HepG2 (cell line): Measurements from ENCODE around the gene IMPDH1. TPM values are rescaled to one million over a fixed set of nuclear protein-coding genes. Genes with fewer than 3 reads are reported as not detected.

Experiments used
- ATAC-seq: fragments of 200-7000 bp; cut with Tn5 transposase; 3 replicates; pipeline ENCODE4 v1.9.1; 2020; ENCODE audit warnings: mild to moderate bottlenecking, moderate library complexity
- BruUV-seq: library from RNA; stranded (reverse); fragments of 400-500 nt; replicated peaks from 2 replicates; lab custom pipeline; 2021; lab: Mats Ljungman, UMichigan
- CTCF ChIA-PET: fragments of 300-600 bp; formaldehyde crosslinking; extraction: SDS; loops from one replicate; lab custom pipeline; 2021; ENCODE audit warnings: low total read pairs, inconsistent platforms, low intra/inter-chr PET ratio; lab: Yijun Ruan, JAX
- POLR2A ChIA-PET: fragments of 350-600 bp; sonication (Branson Sonifier 250); formaldehyde crosslinking; loops from one replicate; lab custom pipeline; 2020; ENCODE audit warnings: antibody characterized with exemption, inconsistent platforms; lab: Yijun Ruan, JAX
- DNase-seq: peaks from one replicate; pipeline ENCODE4 v3.0.0-alpha.2; 2015; ENCODE audit warnings: low spot score
- FAIRE-seq: peaks from 3 replicates; lab custom pipeline; 2011; peaks lifted over from hg19 to GRCh38; lab: Jason Lieb, UNC
- H2AFZ ChIP-seq: one replicate; pipeline ENCODE4 v1.6.1; 2011; ENCODE audit warnings: low read length, inconsistent platforms
- H3K27ac ChIP-seq: fragments of 300-600 bp; 3 replicates; pipeline ENCODE4 v1.8.0; 2011; ENCODE audit warnings: mixed run types, mild to moderate bottlenecking, mixed read lengths, low read length, inconsistent platforms; ENCODE audit not compliant: insufficient read depth; ENCODE audit errors: extremely low read length
- H3K27me3 ChIP-seq, 2 experiments: fragments of 200-600 bp in 1 of 2; 2 replicates in 1 of 2; 3 replicates in 1 of 2; pipeline versions ENCODE4 v1.6.0 to v1.8.0; 2011; ENCODE audit warnings: low read length in 2 of 2, mild to moderate bottlenecking in 2 of 2, moderate library complexity in 2 of 2, inconsistent platforms in 1 of 2; ENCODE audit not compliant: insufficient read depth in 2 of 2, control insufficient read depth in 1 of 2
- H3K36me3 ChIP-seq, 2 experiments: fragments of 200-600 bp in 1 of 2; replicated peaks in 1 of 2; 2 replicates in 1 of 2; 3 replicates in 1 of 2; pipeline versions ENCODE4 v1.5.1 to v1.8.0; 2011; ENCODE audit warnings: low read length in 2 of 2, inconsistent platforms in 1 of 2; ENCODE audit not compliant: insufficient read depth in 2 of 2, control insufficient read depth in 1 of 2
- H3K4me1 ChIP-seq: 2 replicates; pipeline ENCODE4 v1.5.1; 2012; ENCODE audit warnings: low read length, inconsistent platforms; ENCODE audit not compliant: insufficient read depth
- H3K4me2 ChIP-seq: 2 replicates; pipeline ENCODE4 v1.6.0; 2011; ENCODE audit warnings: low read depth, low read length, inconsistent platforms
- H3K4me3 ChIP-seq, 3 experiments: fragments of 200-600 bp in 1 of 3; sonication (generic), shearing (Covaris generic) in 1 of 3; replicated peaks in 1 of 3; 2 replicates each; pipeline ENCODE4 v1.5.1; 2011 to 2016; ENCODE audit warnings: low read length in 3 of 3, inconsistent platforms in 2 of 3, low read depth in 2 of 3, mild to moderate bottlenecking in 2 of 3, control low read depth in 1 of 3, mixed read lengths in 1 of 3; ENCODE audit not compliant: insufficient read depth in 1 of 3
- H3K79me2 ChIP-seq: one replicate; pipeline ENCODE4 v1.6.1; 2011; ENCODE audit warnings: low read length, inconsistent platforms; ENCODE audit not compliant: insufficient read depth
- H3K9ac ChIP-seq: 2 replicates; pipeline ENCODE4 v1.6.0; 2011; ENCODE audit warnings: mild to moderate bottlenecking, low read depth, low read length, inconsistent platforms; ENCODE audit not compliant: insufficient read depth
- H3K9me3 ChIP-seq: 2 replicates; pipeline ENCODE4 v1.5.1; 2012; ENCODE audit warnings: mild to moderate bottlenecking, low read length
- H4K20me1 ChIP-seq: 2 replicates; pipeline ENCODE4 v1.6.0; 2011; ENCODE audit warnings: inconsistent platforms, mild to moderate bottlenecking, low read length, moderate library complexity; ENCODE audit not compliant: insufficient read depth
- HIVEP1 ChIP-seq: sonication (generic); formaldehyde crosslinking; IDR thresholded peaks from 2 replicates; pipeline ENCODE4 v1.4.0; 2020; ENCODE audit warnings: mild to moderate bottlenecking, missing genetic modification reagents
- HNRNPL ChIP-seq: fragments of 200-400 bp; formaldehyde crosslinking; IDR thresholded peaks from 2 replicates; pipeline ENCODE4 v1.6.1; 2017; ENCODE audit warnings: mild to moderate bottlenecking, low read depth, low read length
- KMT2B ChIP-seq: IDR thresholded peaks from 2 replicates; pipeline ENCODE4 v1.6.1; 2016; ENCODE audit warnings: missing genetic modification reagents, missing compliant biosample characterization
- MEF2D ChIP-seq: sonication (generic); formaldehyde crosslinking; IDR thresholded peaks from 2 replicates; pipeline ENCODE4 v1.5.1; 2020; ENCODE audit warnings: mild to moderate bottlenecking, missing genetic modification reagents
- NFYB ChIP-seq: sonication (generic); formaldehyde crosslinking; IDR thresholded peaks from 2 replicates; pipeline ENCODE4 v1.4.0; 2020; ENCODE audit warnings: missing genetic modification reagents
- PHB2 ChIP-seq: fragments of 450-650 bp; IDR thresholded peaks from 2 replicates; pipeline ENCODE4 v1.6.1; 2018; ENCODE audit not compliant: partially characterized antibody
- SALL1 ChIP-seq: sonication (generic); formaldehyde crosslinking; IDR thresholded peaks from 2 replicates; pipeline ENCODE4 v1.8.0; 2022; ENCODE audit warnings: mild to moderate bottlenecking, missing genetic modification reagents
- YEATS4 ChIP-seq: sonication (generic); formaldehyde crosslinking; IDR thresholded peaks from 2 replicates; pipeline ENCODE4 v1.4.0; 2020; ENCODE audit warnings: missing genetic modification reagents, borderline replicate concordance
- ZIK1 ChIP-seq: sonication (generic); formaldehyde crosslinking; IDR thresholded peaks from 2 replicates; pipeline ENCODE4 v1.5.0; 2020; ENCODE audit warnings: mild to moderate bottlenecking, low read depth, missing genetic modification reagents, borderline replicate concordance
- ZNF552 ChIP-seq: sonication (generic); formaldehyde crosslinking; IDR thresholded peaks from 2 replicates; pipeline ENCODE4 v1.9.0; 2022; ENCODE audit warnings: missing genetic modification reagents, mild to moderate bottlenecking, borderline replicate concordance
- ZNF609 ChIP-seq: sonication (generic); formaldehyde crosslinking; IDR thresholded peaks from 2 replicates; pipeline ENCODE4 v1.4.0; 2020; ENCODE audit warnings: mild to moderate bottlenecking, missing genetic modification reagents, borderline replicate concordance
- WGBS: methylation state at CpG from one replicate; pipeline ENCODE4 v1.1.6; 2017; ENCODE audit warnings: low lambda C conversion rate; 5-methylcytosine and 5-hydroxymethylcytosine counted together
- in situ Hi-C: cut with HindIII; loops from 2 replicates; pipeline ENCODE4 v1.10.0; 2017; ENCODE audit warnings: low pct_unique_long_range_greater_than_20kb; ENCODE audit not compliant: extremely low pct_ligation_motif_present
- intact Hi-C: fragments of 100-400 bp; cut with micrococcal nuclease; formaldehyde crosslinking; loops from one replicate; pipeline ENCODE4 v1.10.0; 2022; ENCODE audit not compliant: unreplicated experiment
- polyA plus RNA-seq, 8 experiments: library from polyadenylated mRNA; depleted of rRNA in 3 of 8; stranded (reverse) in 7 of 8; unstranded in 1 of 8; fragments of >200 nt; fragmentation: Illumina TruSeq in 4 of 8; extraction: Trizol in 4 of 8; gene quantifications; 2 replicates each; pipeline versions ENCODE4 v1.2.1 to v1.2.3, GENCODE V29; 2011 to 2016; ENCODE audit warnings: low read depth in 4 of 8, missing spikeins in 1 of 8, mixed read lengths in 1 of 8; ENCODE audit not compliant: insufficient read depth in 1 of 8
- total RNA-seq, 5 experiments: library from RNA; depleted of rRNA; stranded (reverse); fragments of >200 nt; fragmentation: Illumina TruSeq; extraction: Trizol; gene quantifications; 2 replicates each; pipeline ENCODE4 v1.2.3, GENCODE V29; 2016; ENCODE audit warnings: low read depth in 1 of 5
- TF ChIP-seq, protein P1 (sequence below): sonication (generic); formaldehyde crosslinking; IDR thresholded peaks from 2 replicates; pipeline ENCODE4 v1.9.0; 2021; ENCODE audit warnings: missing genetic modification reagents, borderline replicate concordance

IMPDH1 gene
- total and polyA plus RNA-seq, 2 of the 13 experiments (the other 11 are each of a cell fraction or from before 2014, with no cell fraction given), result 22.8 to 34.0 TPM

DNA sequence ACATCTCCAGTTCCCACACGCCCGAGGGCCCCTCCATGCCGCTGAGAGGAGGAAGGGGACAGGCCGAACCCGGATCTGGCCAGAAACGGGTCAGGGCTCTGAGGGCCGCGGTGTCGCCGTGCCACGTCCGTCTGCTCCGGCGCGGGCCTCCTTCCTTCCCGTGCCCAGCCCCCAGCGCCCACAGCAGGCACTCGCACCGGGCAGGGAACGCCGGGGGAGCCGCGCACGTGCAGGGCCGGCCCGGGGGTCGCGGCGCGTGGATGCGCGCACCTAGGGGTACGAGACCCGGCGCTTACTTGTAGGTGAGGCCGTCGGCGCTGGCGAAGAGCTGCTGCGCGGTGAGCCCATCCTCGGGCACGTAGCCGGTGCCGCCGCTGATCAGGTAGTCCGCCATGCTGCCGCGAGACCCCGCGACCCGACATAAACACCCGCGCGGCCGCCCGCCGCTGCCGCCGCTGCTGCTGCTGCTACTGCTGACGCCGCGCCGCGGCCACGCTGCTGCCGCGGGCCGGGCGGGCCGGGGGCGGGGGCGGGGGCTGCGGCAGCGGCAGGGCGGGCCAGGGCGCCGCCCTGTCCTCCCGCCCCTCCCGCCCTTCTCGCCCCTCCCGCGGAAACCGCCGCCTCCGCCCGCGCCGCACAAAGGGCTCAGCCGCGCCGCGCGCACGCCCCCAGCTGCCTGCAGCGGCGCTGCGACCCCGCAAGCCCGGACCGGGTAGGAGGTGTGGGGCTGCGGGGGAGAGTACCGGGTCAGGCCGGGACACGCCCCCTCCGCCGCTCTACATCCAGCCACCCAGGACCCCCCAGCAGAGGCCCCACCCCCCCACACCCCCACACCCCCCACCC is 4.1 kb downstream of the IMPDH1 start (continued):
- no peak for TF ChIP-seq MEF2D (CRISPR knock-in tag)
- no peak for TF ChIP-seq NFYB (CRISPR knock-in tag)
- TF ChIP-seq PHB2, result no peak
- TF ChIP-seq HIVEP1 (CRISPR knock-in tag), result no peak
- 0 out of 2 replicates have a peak, but pooled peaks have one; percentile 36 for TF ChIP-seq ZIK1 (CRISPR knock-in tag)
- no peak for TF ChIP-seq HNRNPL
- TF ChIP-seq, protein P1, sequence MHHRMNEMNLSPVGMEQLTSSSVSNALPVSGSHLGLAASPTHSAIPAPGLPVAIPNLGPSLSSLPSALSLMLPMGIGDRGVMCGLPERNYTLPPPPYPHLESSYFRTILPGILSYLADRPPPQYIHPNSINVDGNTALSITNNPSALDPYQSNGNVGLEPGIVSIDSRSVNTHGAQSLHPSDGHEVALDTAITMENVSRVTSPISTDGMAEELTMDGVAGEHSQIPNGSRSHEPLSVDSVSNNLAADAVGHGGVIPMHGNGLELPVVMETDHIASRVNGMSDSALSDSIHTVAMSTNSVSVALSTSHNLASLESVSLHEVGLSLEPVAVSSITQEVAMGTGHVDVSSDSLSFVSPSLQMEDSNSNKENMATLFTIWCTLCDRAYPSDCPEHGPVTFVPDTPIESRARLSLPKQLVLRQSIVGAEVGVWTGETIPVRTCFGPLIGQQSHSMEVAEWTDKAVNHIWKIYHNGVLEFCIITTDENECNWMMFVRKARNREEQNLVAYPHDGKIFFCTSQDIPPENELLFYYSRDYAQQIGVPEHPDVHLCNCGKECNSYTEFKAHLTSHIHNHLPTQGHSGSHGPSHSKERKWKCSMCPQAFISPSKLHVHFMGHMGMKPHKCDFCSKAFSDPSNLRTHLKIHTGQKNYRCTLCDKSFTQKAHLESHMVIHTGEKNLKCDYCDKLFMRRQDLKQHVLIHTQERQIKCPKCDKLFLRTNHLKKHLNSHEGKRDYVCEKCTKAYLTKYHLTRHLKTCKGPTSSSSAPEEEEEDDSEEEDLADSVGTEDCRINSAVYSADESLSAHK, result no peak
- peak; percentile 82; the same call in 1 of the 2 replicates for TF ChIP-seq YEATS4 (CRISPR knock-in tag)
- TF ChIP-seq, all 625 proteins: peak for 79

GRCh38 chr7:128404886-128405470 is 4.8 kb downstream of the IMPDH1 start:
- Histone ChIP-seq H3K4me2 (peak overlapping the region; percentile 93), H3K9me3 (no peaks in the 10 kb centered on the region), H4K20me1 (no peaks in the 10 kb centered on the region), H3K79me2 (no peaks in the 10 kb centered on the region), H3K27me3 (peaks cover 2 to 10% of the 10 kb centered on the region in 2 experiments; a peak in 2 of 5 replicates), H2AFZ (no peak overlapping the region), H3K4me1 (peaks cover 55% of the 10 kb centered on the region), H3K36me3 (peaks cover 1 to 16% of the 10 kb centered on the region in 2 experiments; a peak in 4 of 5 replicates), H3K9ac (peak overlapping the region; percentile 77), H3K4me3 (peak overlapping the region; percentile 63 to 89 (median 74)), H3K27ac (no peak overlapping the region)
- CTCF ChIA-PET, result interaction anchor here (1.0 kb wide), 1 partner anchor 19 kb away, joined by 4 read pairs; no protein-coding TSS in a partner anchor
- in situ Hi-C loops, result no loop called here
- ATAC-seq, result no peak
- POLR2A ChIA-PET, result no interaction called here
- no TSS peak for BruUV-seq
- no peak for FAIRE-seq
- 33% methylated on average over 7 of the region's 13 CpGs for WGBS
- intact Hi-C loops, result loop anchor here (1.0 kb wide), 1 partner anchor 22 kb away; no protein-coding TSS in a partner anchor
- DNase-seq, result no peak
- TF ChIP-seq ZNF609 (CRISPR knock-in tag), result no peak
- TF ChIP-seq KMT2B (CRISPR knock-in tag), result no peak
- TF ChIP-seq SALL1 (CRISPR knock-in tag), result 0 out of 2 replicates have a peak, but pooled peaks have one; percentile 31
- no peak for TF ChIP-seq ZNF552 (CRISPR knock-in tag)
